ENCODE measurements around the gene CH25H. TPM values are rescaled to one million over a fixed set of nuclear protein-coding genes. Genes with fewer than 3 reads are reported as not detected.
"Not testable (repeated sequence)": the region's sequence is repeated elsewhere in the genome, so short reads cannot be mapped to it uniquely, and the experiment has no call there.

The CH25H gene
- total RNA-seq: 4.4 TPM
- long read RNA-seq, transcript CH25H-201 (1 exons, 1,686 nt): major isoform, 14 of 14 reads
- long read RNA-seq, partial matches to known transcripts: 0 of 14 reads
- long read RNA-seq, other reads (novel, unspliced or antisense): 0 of 14 reads

GRCh38 chr10:89207181-89207800 lies at the start of gene CH25H:
Gene CH25H (minus strand): TSS chr10:89207317. CDS start chr10:89207292, 25 bp downstream.
- ATAC-seq (peak; percentile 86 to 88), DNase-seq (peak; percentile 81)
- Histone ChIP-seq H3K27me3 (ENCODE audit: low read depth) (peaks cover 17% of the 10 kb centered on the region), H3K4me1 (peaks cover 32% of the 10 kb centered on the region), H3K9me3 (no peaks in the 10 kb centered on the region), H3K27ac (peak within 1 kb of the TSS; percentile 86), H3K36me3 (no peaks in the 10 kb centered on the region), H3K4me3 (peak within 1 kb of the TSS; percentile 61)
- no peak for TF ChIP-seq CTCF (IDR thresholded peaks at IDR 0.05)
- intact Hi-C loops (cut with DNase I): no loop called here

GRCh38 chr10:89256340-89256739 lies 49.2 kb upstream of the CH25H start:
- Histone ChIP-seq H3K4me1 (peaks cover 5% of the 10 kb centered on the region), H3K27ac (no peak overlapping the region), H3K27me3 (ENCODE audit: low read depth) (no peaks in the 10 kb centered on the region), H3K4me3 (no peak overlapping the region), H3K9me3 (no peaks in the 10 kb centered on the region), H3K36me3 (no peaks in the 10 kb centered on the region)
- intact Hi-C loops (cut with DNase I): no loop called here
- TF ChIP-seq CTCF (IDR thresholded peaks at IDR 0.05): no peak
- ATAC-seq: no peak
- DNase-seq: no peak

GRCh38 chr10:89255793-89256192 lies 48.7 kb upstream of the CH25H start:
- no peak for TF ChIP-seq CTCF (IDR thresholded peaks at IDR 0.05)
- H3K9me3 ChIP-seq: no peaks in the 10 kb centered on the region
- H3K4me1 ChIP-seq: peaks cover 8% of the 10 kb centered on the region
- intact Hi-C loops (cut with DNase I): no loop called here
- no peak for DNase-seq
- H3K27me3 ChIP-seq (ENCODE audit: low read depth): no peaks in the 10 kb centered on the region
- no peak for ATAC-seq
- H3K27ac ChIP-seq: no peak overlapping the region
- H3K36me3 ChIP-seq: no peaks in the 10 kb centered on the region
- H3K4me3 ChIP-seq: no peak overlapping the region

GRCh38 chr10:89255091-89255579 lies 48.0 kb upstream of the CH25H start:
- peaks cover 10% of the 10 kb centered on the region for H3K4me1 ChIP-seq
- H3K9me3 ChIP-seq; H3K27ac ChIP-seq; intact Hi-C loops (cut with DNase I); DNase-seq; ATAC-seq; H3K36me3 ChIP-seq; H3K27me3 ChIP-seq (ENCODE audit: low read depth); H3K4me3 ChIP-seq: not testable (repeated sequence)

- Histone ChIP-seq H3K4me1 (peaks cover 10% of the 10 kb centered on the region), H3K36me3 (no peaks in the 10 kb centered on the region), H3K27ac (peak overlapping the region; percentile 80), H3K4me3 (peak overlapping the region; percentile 73), H3K27me3 (ENCODE audit: low read depth) (no peaks in the 10 kb centered on the region), H3K9me3 (no peaks in the 10 kb centered on the region)
- intact Hi-C loops (cut with DNase I): no loop called here
- DNase-seq (no peak), ATAC-seq (no peak)
- TF ChIP-seq CTCF (IDR thresholded peaks at IDR 0.05): no peak
Measured at GRCh38 chr10:89252225-89252585, 45.1 kb upstream of the CH25H start.

Measured in lower lobe of right lung (tissue), 2 donors.